Measurements from ENCODE around the gene DAGLB. TPM values are rescaled to one million over a fixed set of nuclear protein-coding genes. Genes with fewer than 3 reads are reported as not detected.

DAGLB gene
- polyA plus RNA-seq, 1 donor (not counting 4 experiments of a cell fraction or from before 2014, with no cell fraction given), result 15.5 TPM

GRCh38 chr7:6422926-6423632 is 24.7 kb downstream of the DAGLB start:
- Histone ChIP-seq H3K36me3 (ENCODE audit: control insufficient read depth in 2 of 2, extremely low read depth in 1 of 2, insufficient read depth in 2 of 2, low read length in 2 of 2) (peaks cover 15 to 25% of the 10 kb centered on the region in 2 experiments), H3K27me3 (ENCODE audit: control insufficient read depth, extremely low read depth, insufficient read depth, low read length) (no peaks in the 10 kb centered on the region), H3K79me2 (ENCODE audit: control insufficient read depth, insufficient read depth, low read length) (no peaks in the 10 kb centered on the region), H3K27ac (ENCODE audit: control insufficient read depth, insufficient read depth, low read length) (no peak overlapping the region), H3K9me1 (ENCODE audit: control insufficient read depth, extremely low read depth, insufficient read depth, low read length) (no peaks in the 10 kb centered on the region), H2AFZ (ENCODE audit: control insufficient read depth, low read length) (no peak overlapping the region), H3K4me2 (ENCODE audit: control insufficient read depth, extremely low read depth, insufficient read depth, low read depth, low read length) (no peak overlapping the region), H4K20me1 (ENCODE audit: control insufficient read depth, extremely low read depth, insufficient read depth, low read length) (no peaks in the 10 kb centered on the region), H3K4me1 (ENCODE audit: control insufficient read depth, extremely low read depth, insufficient read depth, low read length) (peaks cover 11% of the 10 kb centered on the region), H3K9me3 (ENCODE audit: control insufficient read depth, low read depth, low read length) (no peaks in the 10 kb centered on the region), H3K9ac (ENCODE audit: control insufficient read depth, extremely low read depth, insufficient read depth, low read length) (no peak overlapping the region), H3K4me3 (ENCODE audit: control insufficient read depth in 2 of 3, extremely low read depth in 1 of 3, insufficient read depth in 2 of 3, low read depth in 1 of 3, low read length in 3 of 3) (no peak overlapping the region)
- dilution Hi-C loops (cut with MboI; ENCODE audit: extremely low pct_ligation_motif_present, low sequenced_read_pairs), result no loop called here
- TF ChIP-seq EZH2 (IDR thresholded peaks at IDR 0.05; ENCODE audit: low read length), result no peak
- TF ChIP-seq CTCF (optimal IDR thresholded peaks at IDR 0.05 in 1 of 3, IDR thresholded peaks at IDR 0.05 in 1 of 3, conservative IDR thresholded peaks at IDR 0.05 in 1 of 3; ENCODE audit: extremely low read depth in 1 of 3, insufficient read depth in 2 of 3, low read length in 3 of 3), result no peak
- DNase-seq (ENCODE audit: low read depth, low spot score) (no peak), FAIRE-seq (no peak)

GRCh38 chr7:6422095-6422494 is 25.7 kb downstream of the DAGLB start:
- Histone ChIP-seq H3K9ac (ENCODE audit: control insufficient read depth, extremely low read depth, insufficient read depth, low read length) (no peak overlapping the region), H3K27me3 (ENCODE audit: control insufficient read depth, extremely low read depth, insufficient read depth, low read length) (no peaks in the 10 kb centered on the region), H3K4me1 (ENCODE audit: control insufficient read depth, extremely low read depth, insufficient read depth, low read length) (peaks cover 11% of the 10 kb centered on the region), H4K20me1 (ENCODE audit: control insufficient read depth, extremely low read depth, insufficient read depth, low read length) (no peaks in the 10 kb centered on the region), H3K4me2 (ENCODE audit: control insufficient read depth, extremely low read depth, insufficient read depth, low read depth, low read length) (no peak overlapping the region), H3K4me3 (ENCODE audit: control insufficient read depth in 2 of 3, extremely low read depth in 1 of 3, insufficient read depth in 2 of 3, low read depth in 1 of 3, low read length in 3 of 3) (no peak overlapping the region), H3K9me3 (ENCODE audit: control insufficient read depth, low read depth, low read length) (no peaks in the 10 kb centered on the region), H3K36me3 (ENCODE audit: control insufficient read depth in 2 of 2, extremely low read depth in 1 of 2, insufficient read depth in 2 of 2, low read length in 2 of 2) (peaks cover 15 to 26% of the 10 kb centered on the region in 2 experiments), H2AFZ (ENCODE audit: control insufficient read depth, low read length) (no peak overlapping the region), H3K27ac (ENCODE audit: control insufficient read depth, insufficient read depth, low read length) (no peak overlapping the region), H3K79me2 (ENCODE audit: control insufficient read depth, insufficient read depth, low read length) (no peaks in the 10 kb centered on the region), H3K9me1 (ENCODE audit: control insufficient read depth, extremely low read depth, insufficient read depth, low read length) (no peaks in the 10 kb centered on the region)
- DNase-seq (ENCODE audit: low read depth, low spot score) (no peak), FAIRE-seq (no peak)
- TF ChIP-seq EZH2 (IDR thresholded peaks at IDR 0.05; ENCODE audit: low read length) (no peak), CTCF (optimal IDR thresholded peaks at IDR 0.05 in 1 of 3, IDR thresholded peaks at IDR 0.05 in 1 of 3, conservative IDR thresholded peaks at IDR 0.05 in 1 of 3; ENCODE audit: extremely low read depth in 1 of 3, insufficient read depth in 2 of 3, low read length in 3 of 3) (no peak)
- dilution Hi-C loops (cut with MboI; ENCODE audit: extremely low pct_ligation_motif_present, low sequenced_read_pairs), result no loop called here
